HEK293T (cell line): ENCODE measurements around the gene PLCH2.

Experiments used
- CTCF ChIA-PET: fragments of 350-600 bp; formaldehyde crosslinking; extraction: SDS; loops from one replicate; lab custom pipeline; 2021; ENCODE audit warnings: antibody characterized with exemption, inconsistent platforms; lab: Yijun Ruan, JAX
- POLR2A ChIA-PET: fragments of 350-600 bp; formaldehyde crosslinking; extraction: SDS; loops from one replicate; lab custom pipeline; 2020; ENCODE audit warnings: antibody characterized with exemption, inconsistent platforms; lab: Yijun Ruan, JAX
- DNase-seq: peaks from one replicate; pipeline ENCODE4 v3.0.0; 2012; ENCODE audit warnings: mixed read lengths; ENCODE audit errors: extremely low spot score
- ARNT ChIP-seq: fragments of 450-650 bp; IDR thresholded peaks from 2 replicates; pipeline ENCODE4 v1.6.1; 2017; ENCODE audit warnings: mild to moderate bottlenecking
- BHLHE40 ChIP-seq: fragments of 450-650 bp; IDR thresholded peaks from 2 replicates; pipeline ENCODE4 v1.6.1; 2016; ENCODE audit warnings: mild to moderate bottlenecking, moderate library complexity, borderline replicate concordance
- CTBP1 ChIP-seq: fragments of 450-650 bp; IDR thresholded peaks from 2 replicates; pipeline ENCODE4 v1.6.1; 2016; ENCODE audit warnings: borderline replicate concordance
- ELF4 ChIP-seq: fragments of 450-650 bp; IDR thresholded peaks from 2 replicates; pipeline ENCODE4 v1.6.1; 2017; ENCODE audit warnings: antibody characterized with exemption
- FOXA1 ChIP-seq: fragments of 450-650 bp; IDR thresholded peaks from 2 replicates; pipeline ENCODE4 v1.6.1; 2016; ENCODE audit warnings: mild to moderate bottlenecking
- FOXK2 ChIP-seq: fragments of 450-650 bp; IDR thresholded peaks from 2 replicates; pipeline ENCODE4 v1.6.1; 2016; ENCODE audit warnings: mild to moderate bottlenecking
- FOXM1 ChIP-seq: fragments of 450-650 bp; IDR thresholded peaks from 2 replicates; pipeline ENCODE4 v1.6.1; 2017; ENCODE audit warnings: mild to moderate bottlenecking, borderline replicate concordance
- HDGF ChIP-seq: fragments of 450-650 bp; IDR thresholded peaks from 2 replicates; pipeline ENCODE4 v1.6.1; 2017; ENCODE audit warnings: antibody characterized with exemption, borderline replicate concordance
- L3MBTL2 ChIP-seq: fragments of 450-650 bp; conservative IDR thresholded peaks from 2 replicates; pipeline ENCODE4 v1.6.1; 2016; ENCODE audit warnings: mild to moderate bottlenecking
- LEF1 ChIP-seq: fragments of 450-650 bp; IDR thresholded peaks from 2 replicates; pipeline ENCODE4 v1.6.1; 2017; ENCODE audit warnings: mild to moderate bottlenecking, borderline replicate concordance
- NFRKB ChIP-seq: fragments of 450-650 bp; IDR thresholded peaks from 2 replicates; pipeline ENCODE4 v1.6.1; 2016; ENCODE audit warnings: mild to moderate bottlenecking, moderate library complexity
- PKNOX1 ChIP-seq: fragments of 450-650 bp; IDR thresholded peaks from 2 replicates; pipeline ENCODE4 v1.6.1; 2016
- SP1 ChIP-seq: fragments of 450-650 bp; IDR thresholded peaks from 2 replicates; pipeline ENCODE4 v1.6.1; 2017
- SUZ12 ChIP-seq: fragments of 450-650 bp; IDR thresholded peaks from 2 replicates; pipeline ENCODE4 v1.6.1; 2016; ENCODE audit warnings: mild to moderate bottlenecking
- TARDBP ChIP-seq: fragments of 450-650 bp; IDR thresholded peaks from 2 replicates; pipeline ENCODE4 v1.6.1; 2016
- ZNF384 ChIP-seq: fragments of 450-650 bp; IDR thresholded peaks from 2 replicates; pipeline ENCODE4 v1.6.1; 2016

Gene PLCH2

GRCh38 chr1:2527556-2527860 is 51.4 kb downstream of the PLCH2 start:
- no peak for TF ChIP-seq ELF4
- TF ChIP-seq BHLHE40, result no peak
- TF ChIP-seq L3MBTL2, result no peak
- TF ChIP-seq NFRKB, result no peak
- no peak for TF ChIP-seq FOXK2
- no peak for TF ChIP-seq HDGF
- TF ChIP-seq LEF1, result no peak
- TF ChIP-seq FOXA1, result no peak
- no peak for TF ChIP-seq FOXM1
- TF ChIP-seq TARDBP, result no peak
- no peak for TF ChIP-seq CTBP1
- TF ChIP-seq SUZ12, result no peak
- TF ChIP-seq ZNF384, result no peak
- no peak for TF ChIP-seq PKNOX1
- no peak for TF ChIP-seq SP1
- no peak for TF ChIP-seq ARNT
- ChIA-PET CTCF (no interaction called here), POLR2A (interaction anchor here (8.5 kb wide), 1 partner anchor 18 kb away, joined by 74 read pairs; no protein-coding TSS in a partner anchor)
- no peak for DNase-seq

DNA sequence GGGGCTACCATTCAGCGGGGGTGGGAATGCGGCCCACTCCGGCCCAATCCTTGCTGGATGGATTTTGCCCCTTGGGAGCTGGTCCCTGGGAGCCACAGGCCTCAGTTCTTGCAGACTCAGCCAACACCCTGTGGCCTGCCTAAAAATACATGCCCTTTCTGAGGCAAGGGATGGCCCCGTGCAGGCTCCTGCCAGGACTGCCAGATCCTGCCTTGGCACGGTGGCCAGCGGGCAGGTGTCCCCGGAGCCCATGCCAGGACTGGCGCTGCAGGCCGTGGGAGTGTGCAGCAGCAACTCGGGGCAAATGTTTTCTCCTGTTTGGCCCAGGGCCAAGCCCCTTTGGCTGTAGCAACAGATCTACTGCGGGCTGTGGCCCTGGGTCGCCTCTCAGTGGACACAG is 51.9 kb downstream of the PLCH2 start:
- ChIA-PET CTCF (no interaction called here), POLR2A (interaction anchor here (8.5 kb wide), 1 partner anchor 18 kb away, joined by 74 read pairs; no protein-coding TSS in a partner anchor)
- no peak for TF ChIP-seq SUZ12

DNA sequence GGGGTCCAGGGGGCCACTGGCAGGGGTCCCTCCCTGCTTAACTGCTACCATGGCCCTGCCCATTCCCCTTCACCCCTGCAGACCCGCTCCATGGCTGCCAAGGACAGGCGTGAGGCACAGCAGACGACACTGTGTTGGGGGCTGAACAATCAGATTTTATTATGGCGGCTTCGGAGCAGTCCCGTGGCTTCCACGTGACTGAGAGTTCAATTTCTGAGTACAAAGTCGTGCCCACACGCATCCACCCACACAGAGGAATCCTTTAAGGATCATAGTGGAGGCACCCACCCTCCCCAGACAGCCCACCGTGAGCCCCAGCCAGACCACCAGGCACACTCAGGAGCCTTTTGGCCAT is 52.5 kb downstream of the PLCH2 start:
- ChIA-PET CTCF (no interaction called here), POLR2A (interaction anchor here (8.5 kb wide), 1 partner anchor 17 kb away, joined by 74 read pairs; no protein-coding TSS in a partner anchor)
- TF ChIP-seq FOXK2, result no peak

More for the DNA sequence above, 51.9 kb downstream of the PLCH2 start:
- DNase-seq, result no peak

DNA sequence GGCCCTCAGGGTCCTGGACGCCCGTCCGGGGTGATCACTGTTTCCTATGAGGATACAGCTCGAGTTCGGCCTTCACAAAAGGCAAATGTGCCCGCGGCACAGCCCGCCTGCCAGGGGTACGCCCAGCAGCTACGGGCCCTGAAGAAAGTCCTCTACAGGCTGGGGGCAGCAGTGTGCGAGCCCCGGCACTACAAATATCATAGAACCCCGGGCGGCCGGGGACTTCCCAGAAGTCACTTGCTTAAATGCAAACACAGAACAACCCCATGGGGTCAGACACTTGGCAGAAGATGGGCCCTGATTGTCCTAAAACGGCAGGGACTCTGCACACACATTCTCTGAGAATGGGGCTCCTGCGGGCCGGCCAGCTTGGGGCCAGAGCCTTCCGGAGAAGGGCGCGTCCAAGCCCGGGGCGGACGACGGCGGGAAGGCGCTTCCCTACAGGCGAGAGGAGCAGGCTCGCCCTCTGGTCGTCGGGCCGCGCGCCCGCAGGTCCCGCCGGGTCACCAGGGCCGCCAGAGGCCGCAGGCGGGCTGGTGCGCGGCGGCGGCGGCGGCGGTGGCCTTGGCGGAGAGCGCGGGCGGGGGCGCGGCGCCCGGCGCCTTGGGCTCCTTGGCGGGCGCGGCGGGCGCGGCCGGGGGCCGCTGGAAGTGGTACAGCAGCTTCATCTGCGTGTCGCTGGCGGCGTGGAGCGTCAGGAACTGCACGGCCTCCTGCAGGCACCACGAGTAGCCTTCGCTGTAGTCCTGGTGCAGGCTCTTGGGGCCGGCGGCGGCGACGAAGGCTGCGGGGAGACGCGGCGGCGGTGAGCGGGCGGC is 53.1 kb downstream of the PLCH2 start:
- POLR2A ChIA-PET, result interaction anchor here (8.5 kb wide), 1 partner anchor 17 kb away, joined by 74 read pairs; no protein-coding TSS in a partner anchor
- TF ChIP-seq SUZ12, result no peak
- TF ChIP-seq FOXA1, result no peak
- TF ChIP-seq FOXK2, result no peak
- no peak for TF ChIP-seq ELF4
- no peak for TF ChIP-seq ARNT
- TF ChIP-seq FOXM1, result no peak
- TF ChIP-seq PKNOX1, result no peak
- TF ChIP-seq NFRKB, result no peak
- no peak for TF ChIP-seq L3MBTL2
- no peak for TF ChIP-seq SP1
- no peak for TF ChIP-seq ZNF384
- TF ChIP-seq BHLHE40, result no peak
- no peak for TF ChIP-seq TARDBP
- TF ChIP-seq HDGF, result no peak
- no peak for TF ChIP-seq LEF1
- no peak for TF ChIP-seq CTBP1
- DNase-seq, result no peak
- CTCF ChIA-PET, result no interaction called here

More for the DNA sequence above, 52.5 kb downstream of the PLCH2 start:
- DNase-seq, result no peak

- no peak for DNase-seq
- TF ChIP-seq FOXA1 (no peak), SUZ12 (no peak), LEF1 (no peak), CTBP1 (no peak), L3MBTL2 (no peak), TARDBP (no peak), SP1 (no peak)
- ChIA-PET POLR2A (interaction anchor here (8.5 kb wide), 1 partner anchor 16 kb away, joined by 74 read pairs; no protein-coding TSS in a partner anchor), CTCF (no interaction called here)
These were observed 53.9 kb downstream of the PLCH2 start, which contains the start of gene HES5 for GRCh38 chr1:2529784-2530512. TSS of gene HES5 (minus strand) at chr1:2530263. CDS start at chr1:2530164, 99 bp downstream.

DNA sequence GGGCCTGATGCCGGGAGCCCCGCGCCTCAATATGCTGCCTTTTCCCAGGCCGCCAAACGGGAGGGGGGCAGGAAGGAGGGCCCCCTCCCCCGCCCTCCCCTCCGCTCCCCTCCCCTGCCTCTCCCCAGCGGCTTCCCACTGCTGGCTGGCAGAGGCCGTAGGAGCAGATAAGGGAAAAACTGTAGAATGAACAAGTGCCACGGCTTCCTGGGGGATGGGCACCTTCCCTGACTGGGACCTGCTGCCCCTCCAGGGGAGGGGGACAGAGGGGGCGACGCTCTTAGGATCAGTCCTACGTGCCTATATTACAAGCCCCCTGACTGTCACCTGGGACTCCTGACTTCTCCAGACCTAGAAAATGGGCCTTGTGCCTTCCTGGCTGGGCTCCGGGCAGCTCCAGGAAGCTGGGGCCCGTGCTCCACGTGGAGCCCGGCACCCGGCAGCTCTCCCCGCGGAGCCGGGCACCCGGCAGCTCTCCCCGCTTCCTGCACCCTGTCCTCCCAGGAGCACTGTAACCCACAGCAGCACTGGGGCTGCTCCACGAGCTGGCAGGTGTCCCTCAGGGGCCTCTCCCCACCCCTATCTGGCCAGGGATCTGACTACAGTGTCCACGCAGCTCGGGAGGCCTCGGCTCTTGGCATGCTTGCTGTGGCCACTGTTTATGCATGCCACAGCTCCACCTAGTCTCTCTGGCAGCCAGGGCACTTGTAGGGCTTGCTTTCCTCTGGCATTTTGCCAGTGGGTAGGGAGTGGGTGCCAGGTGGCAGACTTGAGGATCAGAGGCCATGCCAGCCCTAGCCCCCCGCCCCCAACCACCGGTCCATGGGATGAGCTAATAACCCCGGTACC is 54.6 kb downstream of the PLCH2 start:
- no peak for DNase-seq
- TF ChIP-seq L3MBTL2 (no peak), FOXK2 (no peak), CTBP1 (no peak), TARDBP (no peak)
- POLR2A ChIA-PET, result interaction anchor here (8.5 kb wide), 1 partner anchor 15 kb away, joined by 74 read pairs; no protein-coding TSS in a partner anchor
- CTCF ChIA-PET, result interaction anchor here (0.9 kb wide), 1 partner anchor 9 kb away, joined by 3 read pairs; no protein-coding TSS in a partner anchor
